ENCODE results near the gene STX8.
A peak's percentile ranks its signal among the peaks of the same experiment; 100 is the strongest.

Gene STX8

DNA sequence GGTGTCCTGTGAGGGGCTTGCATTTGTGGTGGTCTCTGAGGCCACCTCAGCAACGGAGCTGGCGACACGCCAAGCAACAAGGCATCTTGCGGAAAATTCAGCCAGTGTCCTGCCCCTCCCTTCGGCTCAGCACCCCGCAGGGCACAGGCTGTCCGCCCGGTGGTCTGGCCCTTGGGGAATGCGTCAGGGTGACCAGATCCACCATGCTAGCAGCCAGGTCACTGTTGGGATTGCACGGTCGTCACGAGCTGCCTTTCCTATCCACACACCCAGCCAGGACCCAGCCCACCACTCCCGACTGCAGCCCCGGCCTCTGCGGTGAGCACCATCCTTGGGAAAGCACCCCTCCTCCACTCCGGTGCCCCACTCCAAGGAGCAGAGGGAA, 333.1 kb downstream of the STX8 start:
- DNase-seq (ENCODE audit: low read depth in 4 of 4, low spot score in 1 of 4), result no peak

DNA sequence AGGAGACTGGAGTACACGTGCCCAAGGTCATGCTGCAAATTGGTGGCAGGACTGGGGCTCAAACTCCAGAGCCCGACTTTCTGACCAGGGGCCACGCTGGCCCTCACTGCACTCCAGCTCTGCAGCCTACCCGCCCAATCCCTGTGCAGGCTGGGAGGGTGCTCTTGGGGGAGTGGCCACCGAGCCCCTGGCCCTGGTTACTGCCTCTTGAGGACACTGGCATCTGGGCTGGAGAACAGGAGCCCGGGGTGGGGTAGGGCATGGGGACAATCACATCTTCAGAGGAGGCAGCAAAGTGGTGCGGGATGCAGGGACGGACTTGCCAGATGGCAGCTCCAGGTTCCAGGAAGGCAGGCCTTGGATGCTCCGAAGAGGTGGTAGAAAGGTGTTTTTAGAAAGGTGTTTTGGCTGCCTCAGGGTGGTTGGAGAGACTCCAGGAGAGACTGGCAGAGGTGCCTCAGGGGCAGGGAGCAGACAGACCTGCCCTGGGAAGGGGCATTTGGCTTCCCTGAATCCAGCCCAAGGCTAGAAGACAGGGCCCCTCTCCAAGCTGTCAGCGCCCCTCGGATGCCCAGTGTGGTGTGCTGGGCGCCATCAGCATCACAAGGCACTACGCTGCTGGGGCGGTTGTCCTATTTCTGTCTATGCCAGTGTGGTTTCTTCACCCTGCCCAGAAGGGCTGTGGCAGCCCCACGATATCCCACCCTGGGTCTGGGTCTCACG, 333.7 kb downstream of the STX8 start:
- no peak for DNase-seq (ENCODE audit: low read depth in 4 of 4, low spot score in 1 of 4)

DNA sequence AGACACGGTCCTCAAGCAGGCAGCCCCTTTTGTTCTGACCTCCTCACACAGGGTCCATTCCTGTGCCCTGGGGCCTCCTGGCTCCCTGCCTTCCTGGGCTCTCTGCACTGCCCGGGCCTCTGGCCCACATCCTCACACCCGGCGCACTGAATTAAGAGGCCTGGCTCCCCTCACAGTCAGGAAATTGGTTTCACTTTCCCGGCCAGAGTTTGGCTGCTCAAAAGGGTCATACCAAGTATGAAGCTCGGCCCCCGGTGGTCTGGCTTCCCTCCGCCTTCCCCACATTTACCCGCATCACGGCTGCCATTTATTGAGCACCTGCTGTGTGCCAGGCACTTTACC, 334.3 kb downstream of the STX8 start:
- DNase-seq (ENCODE audit: low read depth in 4 of 4, low spot score in 1 of 4), result no peak

DNA sequence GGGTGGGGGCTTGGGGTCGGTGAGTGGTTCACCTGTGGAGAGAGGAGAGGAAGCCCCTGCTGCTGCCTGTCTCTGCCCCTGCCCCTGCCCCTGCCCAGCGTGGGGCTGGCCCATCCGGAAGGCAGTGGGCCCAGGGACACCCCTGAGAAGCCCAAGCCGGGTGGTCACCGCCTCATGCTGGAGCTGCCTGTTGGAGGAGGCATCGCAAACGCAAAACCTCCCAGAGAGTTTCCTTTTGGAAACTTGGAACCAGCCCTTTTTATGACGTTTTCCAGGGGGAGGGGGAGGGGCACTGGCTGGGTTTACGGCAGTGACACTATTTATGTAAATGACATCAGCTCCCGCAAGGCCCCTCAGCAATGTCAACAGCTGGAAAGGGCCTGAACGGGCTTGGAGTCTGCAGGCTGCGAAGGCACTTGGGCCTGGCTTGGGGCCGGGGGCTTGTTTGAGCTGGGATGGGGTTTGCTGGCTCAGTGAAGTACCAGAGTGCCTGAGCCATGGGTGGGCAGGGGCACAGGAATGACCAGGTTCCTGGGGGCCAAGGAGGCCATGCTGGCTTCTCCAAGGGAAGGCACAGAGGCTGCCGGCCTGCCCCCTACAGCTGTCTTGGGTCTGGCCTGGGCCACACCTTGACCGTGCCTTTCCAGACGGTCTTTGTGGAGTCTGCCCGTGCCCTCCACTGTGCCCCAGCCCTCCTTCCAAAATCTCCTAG, 334.8 kb downstream of the STX8 start:
- no peak for DNase-seq (ENCODE audit: low read depth in 4 of 4, low spot score in 1 of 4)

DNA sequence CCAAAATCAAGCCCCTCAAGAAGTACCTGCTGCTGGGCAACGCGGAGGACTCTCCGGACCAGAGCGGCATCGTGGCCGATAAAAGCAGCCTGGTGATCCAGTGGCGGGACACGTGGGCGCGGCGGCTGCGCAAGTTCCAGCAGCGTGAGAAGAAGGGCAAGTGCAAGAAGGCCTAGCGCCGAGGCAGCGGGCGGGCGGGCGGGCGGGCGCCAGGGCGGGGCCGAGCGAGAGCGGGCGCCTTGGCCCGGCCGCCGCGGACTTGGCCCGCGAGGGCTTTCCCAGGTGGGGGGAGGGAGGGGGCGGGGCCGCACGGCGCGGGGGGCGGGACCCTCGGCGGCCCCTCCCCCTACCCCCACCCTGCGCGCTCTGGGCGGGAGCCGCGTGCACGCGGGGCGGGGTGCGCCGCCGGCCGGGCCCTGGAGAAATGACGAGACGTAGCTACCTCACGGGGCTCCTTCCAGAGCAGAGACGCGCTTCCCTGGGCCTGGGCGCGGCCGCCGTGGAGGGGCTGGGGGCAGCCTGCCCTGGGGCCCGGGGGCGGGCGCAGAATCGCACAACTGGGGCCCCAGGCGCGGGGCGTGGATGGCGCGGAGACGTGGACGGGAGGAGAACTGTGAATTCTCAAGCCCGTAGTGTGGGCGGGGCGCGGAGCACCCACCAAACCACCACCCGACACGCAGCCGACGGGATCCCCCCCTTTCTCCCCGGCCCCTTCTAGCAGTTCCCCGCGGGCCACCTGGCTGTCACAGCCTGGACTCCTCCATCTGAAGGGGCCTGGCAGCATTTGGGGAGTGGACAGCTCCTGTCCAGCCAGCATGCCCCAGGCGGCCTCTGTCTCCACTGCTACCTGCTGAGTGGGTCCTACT, 335.6 kb downstream of the STX8 start:
- peak; percentile 23 to 46 (median 38) for DNase-seq (ENCODE audit: low read depth in 4 of 4, low spot score in 1 of 4)

DNA sequence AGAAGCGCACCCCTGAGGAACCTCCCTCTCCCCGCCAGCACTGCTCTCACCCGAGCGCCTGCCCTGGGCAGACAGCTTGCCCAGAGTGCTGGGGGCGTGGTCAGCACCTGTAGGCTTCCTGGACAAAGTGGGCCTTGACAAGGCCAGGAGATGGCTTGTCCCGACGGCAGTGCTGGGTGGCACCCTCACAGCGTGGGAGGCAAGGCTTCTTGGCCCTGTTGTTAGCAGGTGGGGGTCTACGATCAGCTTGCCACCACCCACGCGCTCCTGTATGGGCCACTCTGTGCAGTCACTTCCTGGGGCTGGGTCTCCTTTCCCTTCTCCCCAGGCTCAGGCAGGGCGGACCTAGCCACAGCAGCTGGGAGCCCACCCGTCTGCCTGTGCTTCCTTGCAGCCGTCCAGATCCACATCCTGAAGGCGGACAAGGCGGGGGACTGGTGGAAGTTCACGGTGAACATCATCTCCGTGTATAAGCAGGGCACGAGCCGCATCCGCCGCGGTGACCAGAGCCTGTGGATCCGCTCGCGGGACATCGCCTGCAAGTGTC, 336.3 kb downstream of the STX8 start:
- no peak for DNase-seq (ENCODE audit: low read depth in 4 of 4, low spot score in 1 of 4)

DNA sequence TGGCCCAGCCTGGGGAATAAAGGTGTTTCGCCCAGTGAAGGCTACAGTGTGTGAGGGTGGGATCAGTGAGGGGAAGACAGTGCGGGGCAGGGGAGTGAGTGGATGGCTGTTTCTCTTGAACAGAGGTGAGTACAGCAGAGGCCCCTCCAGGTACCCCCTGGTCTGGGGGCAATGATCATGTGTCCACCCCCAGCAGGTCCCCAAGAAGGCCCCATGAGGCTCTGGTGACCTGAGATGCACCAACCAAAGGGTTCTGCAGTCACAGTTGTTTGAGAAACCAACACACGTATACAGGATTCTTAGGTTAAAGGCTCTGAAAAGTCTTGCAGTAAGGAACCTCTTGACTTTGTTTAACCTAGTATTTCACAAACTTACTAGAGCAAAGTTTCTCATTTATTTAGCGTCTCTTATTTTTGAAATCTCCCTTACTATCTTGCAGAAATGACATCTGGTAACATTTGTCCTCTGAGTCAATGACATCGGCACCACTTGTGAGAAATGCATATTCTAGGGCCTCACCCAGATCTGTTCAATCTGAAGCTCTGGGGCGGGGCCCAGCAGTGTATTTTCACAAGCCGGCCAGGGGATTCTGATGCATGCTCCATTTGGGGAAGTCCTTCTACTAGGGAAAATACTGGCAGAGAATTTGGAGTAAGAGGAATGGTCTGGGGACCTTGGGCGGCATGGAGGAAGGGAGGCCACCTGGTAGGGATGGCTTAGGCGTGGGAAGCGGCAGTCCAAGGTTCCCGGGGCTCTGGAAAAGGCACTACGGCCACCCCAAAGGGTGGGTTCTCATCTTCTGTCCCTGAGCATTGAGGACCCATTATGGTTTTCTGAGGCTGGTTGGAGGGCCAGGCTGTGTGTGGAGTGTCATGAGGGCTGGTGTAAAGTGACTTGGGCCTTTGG, 337.0 kb downstream of the STX8 start:
- DNase-seq (ENCODE audit: low read depth in 4 of 4, low spot score in 1 of 4), result no peak

DNA sequence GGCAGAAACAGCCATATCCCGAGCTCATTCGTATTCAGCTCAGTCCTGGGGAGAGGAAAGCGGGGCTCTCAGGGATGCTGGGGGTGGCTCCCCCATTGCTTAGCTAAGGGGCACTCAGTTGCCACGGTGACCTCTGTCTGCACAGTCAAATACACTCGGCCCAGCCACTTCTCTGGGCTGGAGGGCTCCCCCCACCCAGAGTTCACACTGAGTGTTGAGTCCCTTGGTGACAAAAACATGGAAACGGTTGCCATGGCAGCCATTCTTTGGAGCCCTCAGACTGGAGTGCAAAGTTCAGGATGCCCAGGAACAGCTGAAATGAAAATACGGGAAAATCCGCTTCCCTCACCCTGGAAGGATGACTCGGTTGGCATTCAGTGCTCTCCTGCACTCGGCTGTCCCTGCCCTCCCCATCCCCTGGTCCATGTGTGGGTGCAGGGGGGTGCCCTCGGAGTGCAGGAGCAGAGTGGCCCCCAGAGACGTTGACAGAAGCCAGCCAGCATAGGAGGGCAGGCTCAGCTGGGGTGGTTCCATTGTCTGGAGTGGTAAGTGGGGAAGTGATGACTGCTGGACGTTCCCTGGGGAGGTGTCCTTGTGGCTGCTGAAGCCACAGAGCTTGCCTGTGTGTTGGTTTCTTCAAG, 337.8 kb downstream of the STX8 start:
- DNase-seq (ENCODE audit: low read depth in 4 of 4, low spot score in 1 of 4), result no peak

DNA sequence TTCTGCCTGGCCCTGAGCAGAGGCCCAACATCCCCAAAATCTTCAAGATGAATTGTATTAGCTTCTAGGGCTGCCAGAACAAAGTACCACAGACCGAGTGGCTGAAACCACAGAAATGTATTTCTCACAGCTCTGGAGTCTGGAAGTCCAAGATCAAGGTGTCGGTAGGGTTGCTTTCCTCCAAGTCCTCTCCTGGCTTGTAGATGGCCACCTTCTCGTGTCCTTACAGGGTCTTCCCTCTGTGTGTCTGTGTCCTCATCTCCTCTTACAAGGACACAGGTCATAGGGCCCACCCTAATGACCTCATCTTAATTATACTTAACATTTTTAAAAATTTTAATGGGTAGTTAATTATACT, 338.6 kb downstream of the STX8 start:
- DNase-seq (ENCODE audit: low read depth in 4 of 4, low spot score in 1 of 4), result no peak

DNA sequence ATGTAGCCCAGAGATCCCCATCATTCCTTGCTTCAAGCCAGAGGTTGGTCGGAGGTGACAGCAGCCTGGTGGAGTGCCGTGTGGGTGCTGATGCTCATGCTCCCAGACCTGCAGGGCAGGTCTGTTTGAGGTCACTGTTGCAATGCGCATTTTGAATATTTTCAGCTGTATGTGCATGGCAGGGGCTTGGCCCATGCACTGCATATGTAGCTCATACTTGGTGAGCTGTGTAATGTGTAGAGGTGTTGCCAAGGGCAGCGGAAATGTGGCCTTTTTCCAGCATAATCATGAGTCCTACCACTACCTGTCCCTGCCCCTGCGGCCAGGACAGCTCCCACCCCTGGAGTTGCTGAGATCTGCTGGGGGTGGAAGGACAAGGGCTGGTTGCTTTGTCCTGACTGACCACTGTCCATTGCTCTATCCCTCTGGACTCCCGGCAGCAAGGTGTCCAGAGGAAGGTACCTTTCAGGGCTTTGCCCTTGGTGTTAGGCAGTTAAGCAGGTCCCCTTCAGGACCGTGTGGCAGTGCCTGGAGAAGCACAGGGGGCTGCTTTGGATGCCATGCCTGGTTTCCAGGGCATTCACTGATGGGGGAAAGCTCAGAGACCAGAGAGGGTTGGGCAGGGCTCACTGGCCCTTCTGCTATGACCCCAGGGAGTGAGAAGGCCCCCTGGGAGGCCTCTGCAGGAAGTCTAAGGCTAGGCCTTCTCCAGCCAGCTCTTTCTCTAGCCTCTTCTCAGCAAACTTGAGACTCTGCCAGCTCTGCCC, 339.2 kb downstream of the STX8 start:
- DNase-seq (ENCODE audit: low read depth in 4 of 4, low spot score in 1 of 4), result no peak

DNA sequence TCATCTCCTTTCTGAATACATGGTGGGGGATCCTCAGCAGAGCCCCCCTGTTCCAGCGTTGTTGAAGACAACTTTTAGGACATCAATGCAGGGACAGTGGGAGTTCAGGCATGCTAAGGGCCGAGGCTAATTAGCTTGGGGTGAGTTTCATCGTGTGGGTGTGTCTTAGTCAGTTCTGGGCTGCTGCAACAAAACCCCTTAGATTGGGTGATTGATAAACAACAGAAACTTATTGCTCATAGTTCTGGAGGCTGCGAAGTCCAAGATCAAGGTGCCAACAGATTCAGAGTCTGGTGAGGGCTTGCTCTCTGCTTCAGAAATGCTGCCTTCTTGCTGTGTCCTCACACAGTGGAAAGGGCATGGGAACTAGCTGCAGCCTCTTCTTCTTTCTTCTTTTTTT, 340.3 kb downstream of the STX8 start:
- no peak for DNase-seq (ENCODE audit: low read depth in 4 of 4, low spot score in 1 of 4)

DNA sequence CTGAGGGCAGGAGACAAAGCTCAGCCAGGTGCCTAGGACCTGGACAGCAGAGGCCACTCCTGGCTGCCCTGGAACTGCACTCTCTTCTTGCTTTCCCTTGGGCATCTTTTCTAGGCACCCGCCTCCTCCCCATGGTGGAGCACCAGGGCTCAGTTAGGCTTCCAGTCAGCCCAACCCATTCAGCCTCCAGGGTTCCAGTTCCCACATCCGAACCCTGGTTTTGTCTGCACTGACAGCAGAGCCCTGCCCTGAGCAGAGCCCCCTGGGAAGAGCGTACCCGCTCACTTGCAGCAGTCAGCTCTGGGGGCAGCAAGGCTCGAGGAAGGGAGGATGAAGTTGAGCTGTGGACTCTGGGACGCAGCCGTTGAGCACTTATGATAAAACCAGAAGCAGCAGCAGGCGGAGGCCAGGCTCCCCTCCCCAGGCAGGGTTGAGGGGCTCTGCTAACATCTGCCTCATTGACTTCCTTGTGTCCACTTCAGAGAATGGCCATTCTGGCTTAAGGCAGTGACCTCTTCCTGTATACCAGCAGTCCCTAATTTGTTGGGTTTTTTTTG, 341.2 kb downstream of the STX8 start:
- DNase-seq (ENCODE audit: low read depth in 4 of 4, low spot score in 1 of 4), result no peak

DNA sequence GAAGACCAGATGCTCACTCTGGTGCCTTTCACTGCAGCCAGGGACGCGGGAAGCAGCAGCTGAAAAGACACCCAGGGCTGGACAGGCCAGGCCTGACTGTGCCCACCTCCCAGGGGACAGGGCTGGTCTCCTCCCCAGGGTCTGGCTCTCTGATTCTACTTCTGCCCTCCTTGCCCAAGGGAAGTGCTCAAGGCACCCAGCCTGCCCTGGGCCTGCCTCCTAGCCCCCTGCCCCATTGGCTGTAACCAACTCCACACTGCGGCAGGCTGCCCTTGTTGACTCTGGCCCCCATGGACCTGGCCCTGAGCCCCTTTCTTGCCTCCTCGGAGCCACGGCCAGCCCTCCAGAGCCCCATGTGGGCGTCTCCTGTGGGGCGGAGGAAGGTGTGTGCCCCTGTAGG, 341.9 kb downstream of the STX8 start:
- DNase-seq (ENCODE audit: low read depth in 4 of 4, low spot score in 1 of 4), result no peak

DNA sequence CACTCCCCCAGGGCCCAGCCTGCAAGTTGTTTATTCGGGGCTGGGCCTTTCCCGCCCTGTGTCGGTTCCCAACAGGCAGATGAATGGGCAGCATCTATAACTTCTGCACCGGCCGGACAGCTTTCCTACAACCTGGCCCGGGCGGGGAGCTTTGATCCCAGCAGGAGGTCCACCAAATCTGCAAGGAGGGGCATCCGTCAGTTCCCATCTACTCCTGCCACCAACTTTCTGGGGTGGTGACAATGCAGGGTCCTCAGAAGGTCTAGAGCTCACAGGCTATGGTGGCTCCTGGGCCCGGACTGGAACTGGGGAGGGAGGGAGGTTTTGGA, 342.4 kb downstream of the STX8 start:
- no peak for DNase-seq (ENCODE audit: low read depth in 4 of 4, low spot score in 1 of 4)

DNA sequence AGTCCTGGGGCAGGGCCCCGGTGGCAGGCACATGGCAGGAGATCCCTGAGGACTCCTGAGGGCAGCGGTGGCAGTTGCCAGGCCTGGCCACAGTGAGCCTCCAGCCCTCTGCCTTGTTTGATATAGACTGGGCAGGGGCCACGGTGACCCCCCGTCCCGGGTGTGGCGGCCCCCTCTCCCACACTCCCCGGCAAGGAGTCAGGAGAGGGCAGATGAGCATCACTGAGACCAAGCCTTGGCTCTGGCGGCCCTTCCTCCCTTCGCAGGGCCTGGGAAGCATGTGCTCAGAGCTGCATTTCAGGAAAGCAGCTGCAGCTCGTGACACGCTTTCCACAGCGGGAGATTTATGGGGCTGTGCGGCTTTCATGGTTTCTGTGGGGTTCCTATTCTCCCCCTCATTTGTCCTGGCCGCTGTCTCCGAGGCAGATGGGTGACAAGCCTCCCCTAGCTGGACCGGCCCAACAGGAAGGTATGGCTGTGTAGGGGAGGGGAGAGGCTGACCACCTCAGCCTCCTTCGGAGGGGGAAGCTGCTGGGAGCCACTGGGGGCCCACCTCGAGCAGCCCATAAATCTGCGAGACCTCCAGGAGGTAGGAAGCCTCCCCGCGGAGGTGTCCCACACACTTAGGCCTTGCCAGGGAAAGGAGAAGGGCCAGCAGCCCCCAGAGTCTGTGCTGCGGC, 342.9 kb downstream of the STX8 start:
- no peak for DNase-seq (ENCODE audit: low read depth in 4 of 4, low spot score in 1 of 4)

DNA sequence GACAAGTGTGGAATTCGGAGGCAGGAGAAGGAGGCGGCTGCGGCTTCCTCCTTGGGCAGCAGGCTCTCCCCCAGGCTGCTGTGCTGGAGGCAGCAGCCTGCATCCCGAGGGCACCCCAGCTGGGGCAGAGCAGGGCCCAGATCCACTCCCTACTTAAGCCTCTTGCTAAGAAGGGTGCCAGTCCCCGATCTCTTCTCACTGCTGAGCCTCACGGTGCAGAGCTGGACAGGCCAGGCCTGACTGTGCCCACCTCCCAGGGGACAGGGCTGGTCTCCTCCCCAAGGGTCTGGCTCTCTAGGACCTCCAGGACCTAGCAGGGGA, 343.5 kb downstream of the STX8 start:
- DNase-seq (ENCODE audit: low read depth in 4 of 4, low spot score in 1 of 4), result no peak

DNA sequence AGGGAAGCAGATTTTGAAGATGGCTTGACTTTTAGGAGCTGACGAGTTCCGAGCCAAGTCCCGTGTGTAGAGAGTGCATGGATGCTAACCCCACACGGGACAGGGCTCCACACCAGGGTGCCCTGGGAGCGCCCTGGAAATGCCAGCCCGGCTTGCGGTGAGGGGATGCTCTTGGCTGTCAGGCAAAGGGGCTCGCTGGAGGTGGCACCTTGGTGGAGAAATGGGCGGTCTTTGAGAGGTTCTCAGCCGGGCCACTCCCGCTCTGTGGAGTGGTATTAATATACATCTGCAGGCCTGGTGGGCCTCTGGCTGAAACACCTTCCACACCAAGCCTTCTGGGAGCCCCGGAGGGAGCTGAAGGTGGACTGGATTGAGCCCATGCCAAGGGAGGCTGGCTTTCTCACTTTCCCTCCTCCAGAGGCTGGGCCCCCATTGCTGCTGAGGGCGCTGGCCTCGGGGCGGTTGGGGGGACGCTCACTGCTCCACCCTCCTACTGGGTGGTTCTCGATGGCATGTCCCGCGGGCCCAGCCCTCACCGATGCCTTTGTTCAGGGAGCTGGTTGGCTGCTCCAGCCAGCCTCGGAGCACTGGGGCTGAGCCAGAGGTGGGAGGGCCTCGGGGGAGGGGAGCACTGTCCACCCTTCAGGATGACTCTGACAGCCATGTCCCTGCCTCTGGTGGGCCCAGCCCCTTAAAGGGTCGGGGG, 344.0 kb downstream of the STX8 start:
- no peak for DNase-seq (ENCODE audit: low read depth in 4 of 4, low spot score in 1 of 4)

DNA sequence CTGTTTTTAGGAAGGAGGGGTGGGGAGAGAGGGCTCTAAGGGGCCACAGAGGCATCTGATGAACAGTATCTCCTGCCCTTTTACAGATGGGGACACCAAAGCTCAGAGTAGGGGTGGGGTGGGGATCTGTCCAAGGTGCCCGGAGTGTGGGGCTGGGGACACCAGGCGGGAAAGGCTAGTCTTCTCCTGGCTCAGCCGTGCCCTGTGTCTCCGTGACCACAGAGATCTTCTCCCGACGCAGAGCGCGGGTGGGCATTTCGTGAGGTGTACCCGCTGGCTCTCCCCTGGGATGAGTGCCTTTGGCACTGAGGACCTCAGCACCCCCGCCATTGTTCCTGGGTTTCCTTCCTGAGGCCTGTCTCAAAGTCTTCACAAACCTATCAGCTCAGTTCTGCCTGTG, 344.8 kb downstream of the STX8 start:
- DNase-seq (ENCODE audit: low read depth in 4 of 4, low spot score in 1 of 4), result no peak

DNA sequence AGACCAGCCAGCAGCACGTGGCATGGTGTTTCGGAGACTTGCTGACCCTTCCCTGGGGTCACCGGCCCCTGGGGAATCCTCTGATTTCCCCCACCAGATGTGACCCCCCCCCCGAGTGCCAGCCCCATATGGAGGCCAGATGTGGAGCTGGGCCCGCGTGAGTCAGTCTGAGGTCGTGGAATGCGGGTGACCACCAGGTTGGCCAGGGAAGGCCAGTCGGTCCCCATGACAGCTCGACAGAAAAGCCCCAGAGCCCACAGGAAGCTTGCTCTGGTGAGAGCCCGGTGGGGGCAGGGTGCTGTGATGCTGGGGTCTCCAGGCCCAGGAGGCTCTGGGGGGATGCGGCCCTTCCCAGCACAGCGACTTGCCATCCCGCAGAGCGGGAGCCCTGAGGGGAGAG, 345.3 kb downstream of the STX8 start:
- DNase-seq (ENCODE audit: low read depth in 4 of 4, low spot score in 1 of 4), result no peak
